DOHH2 (cell line): ENCODE data around the gene ART5.

Experiments used
- H3F3A ChIP-seq: fragments of 200-600 bp; sonication (generic), shearing (Covaris generic); 2 replicates; pipeline ENCODE4 v1.6.0; 2016; ENCODE audit warnings: antibody characterized with exemption, mild to moderate bottlenecking; ENCODE audit not compliant: control insufficient read depth, insufficient read depth
- H3K27ac ChIP-seq: fragments of 200-600 bp; sonication (generic); 2 replicates; pipeline ENCODE4 v1.5.1; 2014; ENCODE audit warnings: low read depth, mild to moderate bottlenecking, low read length, moderate library complexity
- H3K27me3 ChIP-seq: fragments of 200-600 bp; sonication (generic); 2 replicates; pipeline ENCODE4 v1.6.1; 2014; ENCODE audit warnings: mild to moderate bottlenecking, low read length, mixed read lengths; ENCODE audit not compliant: control insufficient read depth
- H3K36me3 ChIP-seq: fragments of 200-600 bp; sonication (generic); 2 replicates; pipeline ENCODE4 v1.6.1; 2014; ENCODE audit warnings: mild to moderate bottlenecking, low read length, moderate library complexity, mixed read lengths; ENCODE audit not compliant: control insufficient read depth
- H3K4me1 ChIP-seq: fragments of 200-600 bp; sonication (generic); 2 replicates; pipeline ENCODE4 v1.6.1; 2014; ENCODE audit warnings: mild to moderate bottlenecking, low read length, mixed read lengths; ENCODE audit not compliant: control insufficient read depth
- H3K4me2 ChIP-seq: fragments of 200-600 bp; sonication (generic); 2 replicates; pipeline ENCODE4 v1.6.0; 2014; ENCODE audit warnings: mild to moderate bottlenecking, low read length, moderate library complexity
- H3K4me3 ChIP-seq: fragments of 200-600 bp; sonication (generic); 2 replicates; pipeline ENCODE4 v1.5.1; 2014; ENCODE audit warnings: mild to moderate bottlenecking, low read length, mixed read lengths
- H3K79me2 ChIP-seq: fragments of 200-600 bp; sonication (generic); 2 replicates; pipeline ENCODE4 v1.6.1; 2014; ENCODE audit warnings: mild to moderate bottlenecking, low read length, mixed read lengths; ENCODE audit not compliant: control insufficient read depth
- H3K9me2 ChIP-seq: fragments of 200-600 bp; sonication (generic); replicated peaks from 2 replicates; pipeline ENCODE4 v1.6.1; 2014; ENCODE audit warnings: mild to moderate bottlenecking, low read length, mixed read lengths; ENCODE audit not compliant: control insufficient read depth
- H3K9me3 ChIP-seq: fragments of 200-600 bp; sonication (generic); 2 replicates; pipeline ENCODE4 v1.6.1; 2014; ENCODE audit warnings: antibody characterized with exemption, low read length, mixed read lengths; ENCODE audit not compliant: control insufficient read depth, insufficient read depth
- H4K20me1 ChIP-seq: fragments of 200-600 bp; sonication (generic); 2 replicates; pipeline ENCODE4 v1.6.0; 2014; ENCODE audit warnings: low read depth, mild to moderate bottlenecking, antibody characterized with exemption, low read length, moderate library complexity; ENCODE audit not compliant: control insufficient read depth, insufficient read depth
- EZH2phosphoT487 ChIP-seq: fragments of 200-600 bp; sonication (generic); IDR thresholded peaks from 2 replicates; pipeline ENCODE4 v1.6.1; 2017; ENCODE audit warnings: borderline replicate concordance, mild to moderate bottlenecking, antibody characterized with exemption, low read length, moderate library complexity, mixed read lengths
- TF ChIP-seq, protein P1 (sequence below): fragments of 200-600 bp; sonication (generic); IDR thresholded peaks from one replicate; pipeline ENCODE4 v1.5.1; 2014; ENCODE audit warnings: antibody characterized with exemption, mild to moderate bottlenecking, low read depth, low read length; ENCODE audit not compliant: poor library complexity, severe bottlenecking

Gene ART5

DNA sequence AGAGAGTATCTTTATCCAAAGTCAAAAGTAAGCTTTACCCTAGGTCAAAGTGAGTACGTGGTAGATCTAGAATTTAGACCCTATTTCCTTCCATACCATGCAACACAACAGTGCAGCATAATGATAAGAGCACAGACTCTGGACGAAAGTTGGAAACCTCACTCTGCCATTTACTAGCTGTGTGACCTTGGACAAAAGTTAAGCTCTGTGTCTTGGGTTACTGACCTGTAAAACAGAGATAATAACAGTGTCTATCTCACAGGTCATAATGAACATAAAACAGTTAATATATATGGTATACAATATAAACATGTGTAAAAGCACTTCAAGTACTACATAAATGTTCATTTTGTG is 43.0 kb upstream of the ART5 start:
- H3K4me1 ChIP-seq: no peaks in the 10 kb centered on the region
- no peak overlapping the region for H3K27ac ChIP-seq
- no peaks in the 10 kb centered on the region for H3K9me2 ChIP-seq
- no peaks in the 10 kb centered on the region for H3K27me3 ChIP-seq
- H3K36me3 ChIP-seq: peaks cover 83% of the 10 kb centered on the region
- no peaks in the 10 kb centered on the region for H3K79me2 ChIP-seq
- no peak overlapping the region for H3K4me2 ChIP-seq
- no peaks in the 10 kb centered on the region for H3F3A ChIP-seq
- no peak overlapping the region for H3K4me3 ChIP-seq
- TF ChIP-seq, protein P1, sequence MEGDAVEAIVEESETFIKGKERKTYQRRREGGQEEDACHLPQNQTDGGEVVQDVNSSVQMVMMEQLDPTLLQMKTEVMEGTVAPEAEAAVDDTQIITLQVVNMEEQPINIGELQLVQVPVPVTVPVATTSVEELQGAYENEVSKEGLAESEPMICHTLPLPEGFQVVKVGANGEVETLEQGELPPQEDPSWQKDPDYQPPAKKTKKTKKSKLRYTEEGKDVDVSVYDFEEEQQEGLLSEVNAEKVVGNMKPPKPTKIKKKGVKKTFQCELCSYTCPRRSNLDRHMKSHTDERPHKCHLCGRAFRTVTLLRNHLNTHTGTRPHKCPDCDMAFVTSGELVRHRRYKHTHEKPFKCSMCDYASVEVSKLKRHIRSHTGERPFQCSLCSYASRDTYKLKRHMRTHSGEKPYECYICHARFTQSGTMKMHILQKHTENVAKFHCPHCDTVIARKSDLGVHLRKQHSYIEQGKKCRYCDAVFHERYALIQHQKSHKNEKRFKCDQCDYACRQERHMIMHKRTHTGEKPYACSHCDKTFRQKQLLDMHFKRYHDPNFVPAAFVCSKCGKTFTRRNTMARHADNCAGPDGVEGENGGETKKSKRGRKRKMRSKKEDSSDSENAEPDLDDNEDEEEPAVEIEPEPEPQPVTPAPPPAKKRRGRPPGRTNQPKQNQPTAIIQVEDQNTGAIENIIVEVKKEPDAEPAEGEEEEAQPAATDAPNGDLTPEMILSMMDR: no peak
- TF ChIP-seq EZH2phosphoT487: no peak
- H3K9me3 ChIP-seq: no peaks in the 10 kb centered on the region
- H4K20me1 ChIP-seq: no peaks in the 10 kb centered on the region

DNA sequence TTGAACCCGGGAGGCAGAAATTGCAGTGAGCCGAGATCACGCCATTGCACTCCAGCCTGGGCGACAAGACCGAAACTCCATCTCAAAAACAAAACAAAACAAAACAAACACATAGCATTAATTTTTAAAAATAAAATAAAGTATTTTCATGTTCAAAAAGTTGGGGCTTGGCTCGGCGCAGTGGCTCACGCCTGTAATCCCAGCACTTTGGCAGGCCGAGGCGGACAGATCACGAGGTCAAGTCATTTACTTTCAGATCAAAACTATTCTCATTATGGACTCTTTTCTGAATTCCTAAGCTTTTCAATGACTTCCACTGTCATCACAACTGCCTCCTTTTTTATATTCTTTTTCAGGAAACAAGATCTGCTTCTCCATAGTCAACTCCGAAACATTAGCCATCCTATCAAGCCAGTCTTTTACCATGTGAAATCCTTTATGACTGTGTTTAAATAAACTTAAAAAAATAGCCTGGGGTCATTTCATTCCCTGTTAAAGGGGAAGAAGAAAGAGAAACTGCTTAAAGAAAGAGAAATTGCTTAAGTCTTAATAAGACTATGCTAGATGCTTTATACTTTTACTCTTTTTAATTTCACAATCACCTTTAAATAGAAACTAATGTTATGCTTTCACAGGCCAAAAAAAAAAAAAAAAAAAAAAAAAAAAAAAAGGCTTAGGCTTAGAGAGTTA is 42.5 kb upstream of the ART5 start:
- H3K4me1 ChIP-seq: no peaks in the 10 kb centered on the region
- H3K79me2 ChIP-seq: no peaks in the 10 kb centered on the region
- no peak overlapping the region for H3K4me2 ChIP-seq
- peaks cover 86% of the 10 kb centered on the region for H3K36me3 ChIP-seq
- H3F3A ChIP-seq: no peaks in the 10 kb centered on the region
- H4K20me1 ChIP-seq: no peaks in the 10 kb centered on the region
- TF ChIP-seq EZH2phosphoT487: no peak
- TF ChIP-seq, protein P1: no peak
- H3K27ac ChIP-seq: no peak overlapping the region
- H3K9me2 ChIP-seq: no peaks in the 10 kb centered on the region
- H3K4me3 ChIP-seq: no peak overlapping the region
- H3K9me3 ChIP-seq: no peaks in the 10 kb centered on the region
- H3K27me3 ChIP-seq: no peaks in the 10 kb centered on the region

DNA sequence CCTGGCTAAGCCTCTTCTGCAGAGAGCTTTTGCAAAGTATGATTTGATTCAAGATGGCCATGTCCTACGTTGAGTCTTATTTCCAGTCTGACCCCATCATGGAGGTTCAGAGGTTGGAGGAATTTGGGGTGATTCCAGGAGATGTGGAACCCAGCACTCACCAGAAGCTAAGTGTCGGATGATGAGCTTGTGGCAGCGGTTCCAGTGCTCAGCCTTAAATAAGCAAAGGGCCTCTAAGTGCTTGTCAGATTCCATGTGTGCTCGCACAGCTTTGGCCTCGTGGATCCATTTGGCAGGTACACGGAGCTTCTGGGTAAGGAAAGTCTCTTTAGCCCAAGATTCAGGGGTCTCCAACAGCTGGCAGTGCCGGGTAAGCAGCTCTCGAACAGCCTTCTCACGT is 41.2 kb upstream of the ART5 start:
- TF ChIP-seq, protein P1: no peak
- no peak for TF ChIP-seq EZH2phosphoT487
- no peaks in the 10 kb centered on the region for H3K79me2 ChIP-seq
- no peak overlapping the region for H3K27ac ChIP-seq
- H3K36me3 ChIP-seq: peaks cover 95% of the 10 kb centered on the region
- no peaks in the 10 kb centered on the region for H4K20me1 ChIP-seq
- H3K4me3 ChIP-seq: no peak overlapping the region
- no peaks in the 10 kb centered on the region for H3K4me1 ChIP-seq
- no peak overlapping the region for H3K4me2 ChIP-seq
- no peaks in the 10 kb centered on the region for H3K9me3 ChIP-seq
- H3K9me2 ChIP-seq: no peaks in the 10 kb centered on the region
- H3K27me3 ChIP-seq: no peaks in the 10 kb centered on the region
- no peaks in the 10 kb centered on the region for H3F3A ChIP-seq
